Colonic mucosa (tissue), 4 donors: ENCODE data around the gene RCOR1. TPM values are rescaled to one million over a fixed set of nuclear protein-coding genes. Genes with fewer than 3 reads are reported as not detected.
"Not testable (repeated sequence)": the region's sequence is repeated elsewhere in the genome, so short reads cannot be mapped to it uniquely, and the experiment has no call there.

ENCODE experiments used
- DNase-seq: peaks from one replicate; pipeline ENCODE4 v3.0.0-alpha.2; 2020
- H3K27ac ChIP-seq: fragments of 200-600 bp; one replicate; pipeline ENCODE4 v1.8.0; 2021
- H3K27me3 ChIP-seq: fragments of 200-600 bp; one replicate; pipeline ENCODE4 v1.8.0; 2021
- H3K36me3 ChIP-seq: fragments of 200-600 bp; one replicate; pipeline ENCODE4 v1.8.0; 2021
- H3K4me1 ChIP-seq: fragments of 200-600 bp; one replicate; pipeline ENCODE4 v1.8.0; 2021; ENCODE audit warnings: mild to moderate bottlenecking
- H3K4me3 ChIP-seq: fragments of 200-600 bp; one replicate; pipeline ENCODE4 v1.8.0; 2021
- H3K9ac ChIP-seq, 2 donors: one replicate each; pipeline ENCODE4 v1.7.0; 2013; ENCODE audit warnings: control low read depth in 2 of 2, low read depth in 2 of 2, low read length in 2 of 2
- H3K9me3 ChIP-seq: fragments of 200-600 bp; one replicate; pipeline ENCODE4 v1.8.0; 2021
- CTCF ChIP-seq: fragments of 200-600 bp; IDR thresholded peaks from one replicate; pipeline ENCODE4 v1.8.0; 2022; ENCODE audit warnings: antibody characterized with exemption, mild to moderate bottlenecking
- intact Hi-C: fragments of 100-400 bp; cut with DNase I; formaldehyde crosslinking; loops from one replicate; pipeline ENCODE4 v1.14.1; 2022
- total RNA-seq, 2 donors: library from RNA; stranded (reverse); fragmentation: NEBNext Ultra II Directional in 1 of 2; extraction: Animal tissue kit (Norgen Biotek cat#: 25700) in 1 of 2; gene quantifications; one replicate each; pipeline ENCODE4 v1.2.1, GENCODE V29; 2021
- donor health status: healthy.
- donor health status: DM: no; HTN: no; CAD: no.
- donor health status: DM: no; HTN: no; CAD: no.

RCOR1 gene
- total RNA-seq, 2 donors from 2014 or later = 30.0 to 43.2 TPM

- H3K27ac ChIP-seq = no peak overlapping the region
- no peaks in the 10 kb centered on the region for H3K9me3 ChIP-seq
- no peaks in the 10 kb centered on the region for H3K36me3 ChIP-seq
- no peak for DNase-seq
- no peak overlapping the region for H3K9ac ChIP-seq
- intact Hi-C loops = no loop called here
- no peaks in the 10 kb centered on the region for H3K27me3 ChIP-seq
- TF ChIP-seq CTCF = no peak
- H3K4me3 ChIP-seq = no peak overlapping the region
- H3K4me1 ChIP-seq = peaks cover 5% of the 10 kb centered on the region
These were observed 38.0 kb downstream of the RCOR1 start for GRCh38 chr14:102630405-102630804.

- H3K9me3 ChIP-seq = no peaks in the 10 kb centered on the region
- H3K4me3 ChIP-seq = no peak overlapping the region
- DNase-seq = no peak
- H3K27me3 ChIP-seq = no peaks in the 10 kb centered on the region
- intact Hi-C loops = no loop called here
- no peaks in the 10 kb centered on the region for H3K36me3 ChIP-seq
- no peak overlapping the region for H3K27ac ChIP-seq
- H3K4me1 ChIP-seq = peaks cover 5% of the 10 kb centered on the region
- no peak for TF ChIP-seq CTCF
- no peak overlapping the region for H3K9ac ChIP-seq
These were observed 38.4 kb downstream of the RCOR1 start for GRCh38 chr14:102630881-102631280.

- H3K4me3 ChIP-seq = no peak overlapping the region
- no peaks in the 10 kb centered on the region for H3K27me3 ChIP-seq
- intact Hi-C loops = no loop called here
- no peaks in the 10 kb centered on the region for H3K36me3 ChIP-seq
- H3K27ac ChIP-seq = no peak overlapping the region
- H3K4me1 ChIP-seq = peaks cover under 1% of the 10 kb centered on the region
- no peak overlapping the region for H3K9ac ChIP-seq
- TF ChIP-seq CTCF = no peak
- H3K9me3 ChIP-seq = no peaks in the 10 kb centered on the region
- DNase-seq = no peak
These were observed 41.6 kb downstream of the RCOR1 start for GRCh38 chr14:102633906-102634595.

GRCh38 chr14:102639611-102640010 is 47.2 kb downstream of the RCOR1 start:
- H3K4me3 ChIP-seq, intact Hi-C loops, H3K27ac ChIP-seq, H3K36me3 ChIP-seq, H3K4me1 ChIP-seq, H3K27me3 ChIP-seq, H3K9me3 ChIP-seq, DNase-seq, H3K9ac ChIP-seq: not testable (repeated sequence)

GRCh38 chr14:102644523-102644922 is 52.1 kb downstream of the RCOR1 start:
- H3K9me3 ChIP-seq = no peaks in the 10 kb centered on the region
- H3K36me3 ChIP-seq = no peaks in the 10 kb centered on the region
- no peaks in the 10 kb centered on the region for H3K4me1 ChIP-seq
- DNase-seq = no peak
- H3K9ac ChIP-seq = no peak overlapping the region
- H3K27me3 ChIP-seq = no peaks in the 10 kb centered on the region
- intact Hi-C loops = no loop called here
- TF ChIP-seq CTCF = no peak
- no peak overlapping the region for H3K4me3 ChIP-seq
- H3K27ac ChIP-seq = no peak overlapping the region

GRCh38 chr14:102645746-102646440 is 53.4 kb downstream of the RCOR1 start:
- H3K36me3 ChIP-seq = no peaks in the 10 kb centered on the region
- no peak overlapping the region for H3K9ac ChIP-seq
- intact Hi-C loops = no loop called here
- H3K9me3 ChIP-seq = no peaks in the 10 kb centered on the region
- no peak overlapping the region for H3K27ac ChIP-seq
- DNase-seq = no peak
- TF ChIP-seq CTCF = no peak
- H3K4me3 ChIP-seq = no peak overlapping the region
- H3K4me1 ChIP-seq = no peaks in the 10 kb centered on the region
- H3K27me3 ChIP-seq = no peaks in the 10 kb centered on the region
